Hematopoietic multipotent progenitor cell treated with erythropoietin and hydrocortisone succinate and interleukin-3 and kit ligand, for 6 days (in vitro differentiated cells): ENCODE results near the gene RBBP8NL.
"Not testable (repeated sequence)": the region's sequence is repeated elsewhere in the genome, so short reads cannot be mapped to it uniquely, and the experiment has no call there.

ENCODE experiments used
- DNase-seq: peaks from one replicate; pipeline ENCODE4 v3.0.0-alpha.2; 2015

Gene RBBP8NL

GRCh38 chr20:62390317-62391164 lies 36.8 kb downstream of the RBBP8NL start:
- no peak for DNase-seq

- DNase-seq: no peak
Measured at GRCh38 chr20:62389601-62390087, 37.7 kb downstream of the RBBP8NL start.

- peak; percentile 53 for DNase-seq
Measured at GRCh38 chr20:62388839-62389600, 38.3 kb downstream of the RBBP8NL start.

GRCh38 chr20:62387933-62388635 lies 39.3 kb downstream of the RBBP8NL start:
- no peak for DNase-seq

GRCh38 chr20:62387219-62387913 lies 40.0 kb downstream of the RBBP8NL start:
- DNase-seq: peak; percentile 26

GRCh38 chr20:62386383-62387218 lies 40.7 kb downstream of the RBBP8NL start, which contains the start of gene RPS21:
Gene RPS21, plus strand, starts transcription at chr20:62387103. Its CDS starts 236 bp downstream, at chr20:62387339.
- DNase-seq: peak; percentile 97

GRCh38 chr20:62382306-62383198 lies 44.8 kb downstream of the RBBP8NL start:
- peak; percentile 89 for DNase-seq

GRCh38 chr20:62381842-62382241 lies 45.5 kb downstream of the RBBP8NL start:
- DNase-seq: no peak

- peak; percentile 62 for DNase-seq
Measured at GRCh38 chr20:62381202-62381797, 46.0 kb downstream of the RBBP8NL start.

- no peak for DNase-seq
Measured at GRCh38 chr20:62378215-62378614, 49.1 kb downstream of the RBBP8NL start.

GRCh38 chr20:62377615-62378178 lies 49.6 kb downstream of the RBBP8NL start:
- DNase-seq: no peak

GRCh38 chr20:62377064-62377461 lies 50.3 kb downstream of the RBBP8NL start:
- DNase-seq: no peak

GRCh38 chr20:62376112-62377063 lies 51.0 kb downstream of the RBBP8NL start:
- no peak for DNase-seq

GRCh38 chr20:62374331-62375152 lies 52.8 kb downstream of the RBBP8NL start:
- DNase-seq: no peak

GRCh38 chr20:62373631-62374179 lies 53.6 kb downstream of the RBBP8NL start:
- DNase-seq: not testable (repeated sequence)

GRCh38 chr20:62372042-62372993 lies 55.0 kb downstream of the RBBP8NL start:
- no peak for DNase-seq
